ENCODE results near the gene NCOA3. TPM values are rescaled to one million over a fixed set of nuclear protein-coding genes. Genes with fewer than 3 reads are reported as not detected.
"Not testable (repeated sequence)": the region's sequence is repeated elsewhere in the genome, so short reads cannot be mapped to it uniquely, and the experiment has no call there.

Gene NCOA3
- total RNA-seq, 4 donors from 2014 or later = 26.7 to 40.2 (median 34.5) TPM

DNA sequence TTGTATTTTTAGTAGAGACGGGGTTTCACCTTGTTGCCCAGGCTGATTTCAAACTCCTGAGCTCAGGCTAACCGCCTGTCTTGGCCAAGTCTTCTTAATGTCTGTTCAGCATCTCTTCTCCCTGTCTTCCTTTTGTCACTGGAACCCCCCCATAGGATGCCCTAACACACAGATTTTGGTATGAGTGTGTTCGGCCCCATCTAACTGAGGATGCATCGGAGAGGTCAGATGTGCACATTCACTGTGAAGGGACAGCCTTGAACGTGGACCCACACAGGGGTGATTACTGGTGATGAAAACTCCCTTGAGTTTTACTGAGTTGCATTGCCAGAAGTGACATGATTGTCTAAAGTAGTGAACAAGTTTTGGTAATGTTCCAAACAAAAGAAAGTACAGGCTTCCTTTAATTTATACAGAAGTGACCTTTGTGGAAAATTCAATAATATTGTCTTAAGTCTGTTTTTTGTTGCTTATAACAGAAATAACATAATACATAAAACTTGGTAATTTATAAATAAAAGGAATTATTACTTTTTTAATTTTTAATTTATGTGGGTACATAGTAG is 40.5 kb upstream of the NCOA3 start:
- intact Hi-C loops (cut with DNase I) = no loop called here
- TF ChIP-seq POLR2A (IDR thresholded peaks at IDR 0.05) = no peak
- Histone ChIP-seq H3K27ac (no peak overlapping the region), H3K36me3 (no peaks in the 10 kb centered on the region), H3K4me1 (peaks cover 3 to 44% (median 22%) of the 10 kb centered on the region in 3 donors), H3K9me3 (no peaks in the 10 kb centered on the region), H3K4me3 (no peak overlapping the region), H3K27me3 (no peaks in the 10 kb centered on the region)
- WGBS, 2 donors = 83 to 92% methylated on average over 5 of the region's 5 CpGs
- no peak for DNase-seq

DNA sequence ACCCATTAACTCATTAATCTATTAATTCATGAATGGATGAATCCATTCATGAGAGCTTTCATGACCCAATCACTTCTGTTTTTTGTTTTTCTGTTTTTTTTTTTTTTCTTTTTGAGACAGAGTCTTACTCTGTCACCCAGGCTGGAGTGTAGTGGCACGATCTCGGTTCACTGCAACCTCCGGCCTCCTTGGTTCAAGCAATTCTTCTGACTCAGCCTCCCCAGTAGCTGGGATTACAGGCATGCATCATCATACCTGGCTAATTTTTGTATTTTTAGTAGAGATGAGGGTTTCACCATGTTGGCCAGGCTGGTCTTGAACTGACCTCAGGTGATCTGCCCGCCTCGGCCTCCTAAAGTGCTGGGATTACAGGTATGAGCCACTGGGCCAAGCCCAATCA is 39.8 kb upstream of the NCOA3 start:
- 88 to 89% methylated on average over 4 to 5 of the region's 5 CpGs for WGBS, 2 donors
- intact Hi-C loops (cut with DNase I); DNase-seq; H3K27ac ChIP-seq; H3K4me3 ChIP-seq; H3K9me3 ChIP-seq; H3K27me3 ChIP-seq; H3K36me3 ChIP-seq: not testable (repeated sequence)
- peaks cover 3 to 37% (median 20%) of the 10 kb centered on the region in 3 donors for H3K4me1 ChIP-seq

DNA sequence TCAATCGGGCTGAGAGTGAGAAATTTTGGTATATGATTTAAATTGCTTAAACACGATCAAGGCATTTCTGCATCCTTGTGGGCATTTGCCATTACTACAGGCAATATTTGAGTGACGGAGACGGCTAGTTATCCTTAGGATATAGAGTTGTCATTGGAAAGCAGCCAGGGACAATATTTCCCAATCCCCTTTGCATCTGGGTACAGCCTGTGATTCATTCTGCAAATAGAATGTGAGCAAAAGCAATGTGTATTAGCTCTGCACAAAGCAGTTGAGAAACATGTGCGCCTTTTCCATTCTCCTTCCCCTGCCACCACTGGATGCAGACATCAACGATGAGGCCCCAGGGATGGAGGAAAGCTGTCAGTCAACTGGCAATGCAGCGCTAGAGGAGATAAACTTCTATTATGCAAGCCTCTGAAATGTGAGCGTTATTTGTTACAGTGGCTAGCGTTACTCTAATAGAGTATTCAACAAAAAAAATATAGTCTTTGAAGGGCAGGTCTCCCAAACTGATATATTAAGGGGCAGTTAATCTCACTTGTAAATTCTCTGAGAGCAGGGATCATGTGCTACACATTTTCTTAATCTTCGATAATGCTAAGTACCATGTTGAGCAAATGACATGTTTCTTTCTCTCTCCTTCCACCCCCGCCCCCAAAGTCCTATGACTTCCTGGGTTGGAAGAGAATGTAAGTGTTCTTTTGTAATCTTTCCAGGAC is 37.1 kb upstream of the NCOA3 start:
- TF ChIP-seq, protein P1, sequence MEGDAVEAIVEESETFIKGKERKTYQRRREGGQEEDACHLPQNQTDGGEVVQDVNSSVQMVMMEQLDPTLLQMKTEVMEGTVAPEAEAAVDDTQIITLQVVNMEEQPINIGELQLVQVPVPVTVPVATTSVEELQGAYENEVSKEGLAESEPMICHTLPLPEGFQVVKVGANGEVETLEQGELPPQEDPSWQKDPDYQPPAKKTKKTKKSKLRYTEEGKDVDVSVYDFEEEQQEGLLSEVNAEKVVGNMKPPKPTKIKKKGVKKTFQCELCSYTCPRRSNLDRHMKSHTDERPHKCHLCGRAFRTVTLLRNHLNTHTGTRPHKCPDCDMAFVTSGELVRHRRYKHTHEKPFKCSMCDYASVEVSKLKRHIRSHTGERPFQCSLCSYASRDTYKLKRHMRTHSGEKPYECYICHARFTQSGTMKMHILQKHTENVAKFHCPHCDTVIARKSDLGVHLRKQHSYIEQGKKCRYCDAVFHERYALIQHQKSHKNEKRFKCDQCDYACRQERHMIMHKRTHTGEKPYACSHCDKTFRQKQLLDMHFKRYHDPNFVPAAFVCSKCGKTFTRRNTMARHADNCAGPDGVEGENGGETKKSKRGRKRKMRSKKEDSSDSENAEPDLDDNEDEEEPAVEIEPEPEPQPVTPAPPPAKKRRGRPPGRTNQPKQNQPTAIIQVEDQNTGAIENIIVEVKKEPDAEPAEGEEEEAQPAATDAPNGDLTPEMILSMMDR (IDR thresholded peaks at IDR 0.05) = peak in 5 of 6 experiments; percentile 34 to 78 (median 62)
- TF ChIP-seq POLR2A (IDR thresholded peaks at IDR 0.05) = no peak
- Histone ChIP-seq H3K27me3 (no peaks in the 10 kb centered on the region), H3K27ac (peak overlapping the region; percentile 47 to 78 (median 70)), H3K4me3 (no peak overlapping the region), H3K9me3 (no peaks in the 10 kb centered on the region), H3K4me1 (peaks cover 3 to 36% (median 20%) of the 10 kb centered on the region in 3 donors), H3K36me3 (no peaks in the 10 kb centered on the region)
- intact Hi-C loops (cut with DNase I) = no loop called here
- DNase-seq = no peak
- 27 to 53% methylated on average over 10 to 11 of the region's 11 CpGs for WGBS, 2 donors

DNA sequence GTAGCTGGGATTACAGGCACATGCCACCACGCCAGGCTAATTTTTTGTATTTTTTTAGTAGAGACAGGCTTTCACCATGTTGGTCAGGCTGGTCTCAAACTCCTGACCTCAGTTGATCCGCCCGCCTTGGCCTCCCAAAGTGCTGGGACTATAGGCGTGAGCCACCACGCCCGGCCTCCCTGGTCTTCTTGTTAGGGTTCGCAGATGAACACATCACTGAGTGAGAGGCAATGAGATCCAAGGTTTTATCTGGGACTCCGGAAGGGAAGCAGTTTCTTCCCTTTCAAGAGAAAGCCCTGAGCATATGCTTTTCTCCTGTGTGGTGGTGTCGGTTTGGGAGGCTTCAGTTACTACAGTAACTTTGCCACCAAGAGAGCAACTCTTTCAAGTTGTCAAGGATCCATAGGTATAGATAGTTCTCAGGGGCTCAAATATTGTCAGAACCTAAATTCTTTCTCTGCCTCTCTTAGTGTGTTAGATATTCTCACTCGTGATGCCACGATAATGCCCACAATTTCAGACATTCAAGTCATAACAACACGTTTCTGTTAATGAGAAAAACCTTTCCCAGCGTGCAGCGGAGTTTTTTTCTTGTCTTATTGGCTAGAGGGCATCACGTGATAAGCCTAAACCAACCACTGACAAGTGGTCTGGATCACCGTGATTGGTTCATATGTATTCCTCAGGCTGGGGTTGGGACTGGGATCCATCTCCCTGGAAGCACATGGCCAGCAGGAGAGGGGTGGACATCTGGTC is 36.2 kb upstream of the NCOA3 start:
- intact Hi-C loops (cut with DNase I) = no loop called here
- Histone ChIP-seq H3K27ac (peak overlapping the region; percentile 47 to 78 (median 64)), H3K4me1 (peaks cover 3 to 36% (median 20%) of the 10 kb centered on the region in 3 donors), H3K4me3 (no peak overlapping the region), H3K27me3 (no peaks in the 10 kb centered on the region), H3K36me3 (no peaks in the 10 kb centered on the region), H3K9me3 (no peaks in the 10 kb centered on the region)
- 92 to 95% methylated on average over 16 of the region's 16 CpGs for WGBS, 2 donors
- TF ChIP-seq, protein P1 (IDR thresholded peaks at IDR 0.05) = no peak
- no peak for TF ChIP-seq POLR2A (IDR thresholded peaks at IDR 0.05)
- no peak for DNase-seq

DNA sequence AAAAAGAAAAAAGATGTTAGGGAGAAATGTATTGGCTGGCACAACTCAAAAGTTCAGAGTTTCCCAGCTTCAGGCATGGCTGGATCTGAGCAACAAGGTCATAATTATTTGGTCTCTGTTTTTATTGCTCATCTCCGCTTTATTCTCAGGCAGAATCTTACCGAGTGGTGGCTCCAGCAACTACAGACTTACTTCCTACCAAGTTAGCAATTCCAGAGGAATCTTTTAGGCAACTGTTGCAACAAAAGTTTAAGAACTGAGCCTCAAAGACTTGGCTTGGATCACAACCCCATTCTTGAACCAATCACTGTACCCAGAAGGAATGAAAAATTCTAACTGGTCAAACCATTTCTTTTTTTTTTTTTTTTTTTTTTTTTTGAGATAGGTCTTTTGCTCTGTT is 35.5 kb upstream of the NCOA3 start:
- Histone ChIP-seq H3K4me1 (peaks cover 3 to 36% (median 20%) of the 10 kb centered on the region in 3 donors), H3K9me3 (no peaks in the 10 kb centered on the region), H3K27me3 (no peaks in the 10 kb centered on the region), H3K36me3 (no peaks in the 10 kb centered on the region), H3K4me3 (no peak overlapping the region), H3K27ac (no peak overlapping the region)
- WGBS, 2 donors = 90 to 97% methylated on average over 2 of the region's 2 CpGs
- no peak for DNase-seq
- no peak for TF ChIP-seq POLR2A (IDR thresholded peaks at IDR 0.05)
- TF ChIP-seq, protein P1 (IDR thresholded peaks at IDR 0.05) = no peak
- intact Hi-C loops (cut with DNase I) = no loop called here

Data from esophagus squamous epithelium (tissue), 5 donors.